ENCODE data around the gene RNF214. TPM values are rescaled to one million over a fixed set of nuclear protein-coding genes. Genes with fewer than 3 reads are reported as not detected.

Gene RNF214
- polyA plus RNA-seq, 1 experiment = 15.1 TPM

- Histone ChIP-seq H3K27me3 (ENCODE audit: control insufficient read depth, insufficient read depth, low read length) (no peaks in the 10 kb centered on the region), H3K4me3 (ENCODE audit: low read depth, low read length) (no peak overlapping the region), H3K9me3 (ENCODE audit: control insufficient read depth, insufficient read depth, low read length) (no peaks in the 10 kb centered on the region), H3K27ac (ENCODE audit: low read depth, low read length) (no peak overlapping the region)
- TF ChIP-seq CTCF (IDR thresholded peaks at IDR 0.05; ENCODE audit: low read depth, low read length) = no peak
- no peak for DNase-seq (ENCODE audit: low read depth, low spot score)
- POLR2A ChIA-PET = no interaction called here
- CTCF ChIA-PET = interaction anchor here (2.0 kb wide), 1 partner anchor 8 kb away, joined by 6 read pairs; no protein-coding TSS in a partner anchor
These were observed 42.4 kb upstream of the RNF214 start for GRCh38 chr11:117189941-117190544.

GRCh38 chr11:117191680-117192400, 40.6 kb upstream of the RNF214 start:
- no peak overlapping the region for H3K27ac ChIP-seq (ENCODE audit: low read depth, low read length)
- no peaks in the 10 kb centered on the region for H3K9me3 ChIP-seq (ENCODE audit: control insufficient read depth, insufficient read depth, low read length)
- CTCF ChIA-PET = interaction anchor here (2.0 kb wide), 1 partner anchor 10 kb away, joined by 6 read pairs; no protein-coding TSS in a partner anchor
- POLR2A ChIA-PET = no interaction called here
- TF ChIP-seq CTCF (IDR thresholded peaks at IDR 0.05; ENCODE audit: low read depth, low read length) = no peak
- H3K4me3 ChIP-seq (ENCODE audit: low read depth, low read length) = no peak overlapping the region
- no peak for DNase-seq (ENCODE audit: low read depth, low spot score)
- no peaks in the 10 kb centered on the region for H3K27me3 ChIP-seq (ENCODE audit: control insufficient read depth, insufficient read depth, low read length)

- TF ChIP-seq CTCF (IDR thresholded peaks at IDR 0.05; ENCODE audit: low read depth, low read length) = no peak
- Histone ChIP-seq H3K27ac (ENCODE audit: low read depth, low read length) (no peak overlapping the region), H3K4me3 (ENCODE audit: low read depth, low read length) (no peak overlapping the region), H3K27me3 (ENCODE audit: control insufficient read depth, insufficient read depth, low read length) (no peaks in the 10 kb centered on the region), H3K9me3 (ENCODE audit: control insufficient read depth, insufficient read depth, low read length) (no peaks in the 10 kb centered on the region)
- POLR2A ChIA-PET = no interaction called here
- DNase-seq (ENCODE audit: low read depth, low spot score) = no peak
- CTCF ChIA-PET = interaction anchor here (2.0 kb wide), 1 partner anchor 11 kb away, joined by 6 read pairs; no protein-coding TSS in a partner anchor
These were observed 40.0 kb upstream of the RNF214 start for GRCh38 chr11:117192401-117192875.

GRCh38 chr11:117193130-117194020, 39.1 kb upstream of the RNF214 start:
- ChIA-PET POLR2A (no interaction called here), CTCF (no interaction called here)
- Histone ChIP-seq H3K4me3 (ENCODE audit: low read depth, low read length) (no peak overlapping the region), H3K9me3 (ENCODE audit: control insufficient read depth, insufficient read depth, low read length) (no peaks in the 10 kb centered on the region; the same call in 1 of the 2 replicates), H3K27ac (ENCODE audit: low read depth, low read length) (no peak overlapping the region), H3K27me3 (ENCODE audit: control insufficient read depth, insufficient read depth, low read length) (no peaks in the 10 kb centered on the region)
- no peak for DNase-seq (ENCODE audit: low read depth, low spot score)
- TF ChIP-seq CTCF (IDR thresholded peaks at IDR 0.05; ENCODE audit: low read depth, low read length) = no peak

All from AG04450 (cell line).